ENCODE data around the gene CMTM4.
"Not testable (repeated sequence)": the region's sequence is repeated elsewhere in the genome, so short reads cannot be mapped to it uniquely, and the experiment has no call there.

CMTM4 gene

GRCh38 chr16:66673691-66674090 is 22.9 kb downstream of the CMTM4 start:
- no peak for DNase-seq (ENCODE audit: low read depth)

- DNase-seq (ENCODE audit: low read depth) = no peak
Measured at GRCh38 chr16:66670691-66671388, 25.7 kb downstream of the CMTM4 start.

- DNase-seq (ENCODE audit: low read depth) = no peak
Measured at GRCh38 chr16:66668777-66669444, 27.6 kb downstream of the CMTM4 start.

- DNase-seq (ENCODE audit: low read depth) = no peak
Measured at GRCh38 chr16:66667944-66668343, 28.6 kb downstream of the CMTM4 start.

GRCh38 chr16:66662445-66663194 is 33.9 kb downstream of the CMTM4 start:
- DNase-seq (ENCODE audit: low read depth) = no peak

GRCh38 chr16:66661671-66662346 is 34.7 kb downstream of the CMTM4 start:
- DNase-seq (ENCODE audit: low read depth) = not testable (repeated sequence)

GRCh38 chr16:66661210-66661560 is 35.4 kb downstream of the CMTM4 start:
- DNase-seq (ENCODE audit: low read depth) = no peak

GRCh38 chr16:66660422-66661209 is 35.9 kb downstream of the CMTM4 start:
- DNase-seq (ENCODE audit: low read depth) = no peak

- DNase-seq (ENCODE audit: low read depth) = no peak
Measured at GRCh38 chr16:66658860-66659190, 37.7 kb downstream of the CMTM4 start.

GRCh38 chr16:66658143-66658859 is 38.2 kb downstream of the CMTM4 start:
- DNase-seq (ENCODE audit: low read depth) = no peak

GRCh38 chr16:66656547-66656946 is 40.0 kb downstream of the CMTM4 start:
- no peak for DNase-seq (ENCODE audit: low read depth)

GRCh38 chr16:66653581-66654350 is 42.8 kb downstream of the CMTM4 start:
- DNase-seq (ENCODE audit: low read depth) = no peak

- no peak for DNase-seq (ENCODE audit: low read depth)
Measured at GRCh38 chr16:66652661-66653360, 43.7 kb downstream of the CMTM4 start.

GRCh38 chr16:66651965-66652364 is 44.6 kb downstream of the CMTM4 start:
- DNase-seq (ENCODE audit: low read depth) = no peak

- no peak for DNase-seq (ENCODE audit: low read depth)
Measured at GRCh38 chr16:66651474-66651765, 45.1 kb downstream of the CMTM4 start.

GRCh38 chr16:66650707-66651473 is 45.7 kb downstream of the CMTM4 start:
- DNase-seq (ENCODE audit: low read depth) = peak; percentile 72

- no peak for DNase-seq (ENCODE audit: low read depth)
Measured at GRCh38 chr16:66649636-66650205, 46.8 kb downstream of the CMTM4 start.

GRCh38 chr16:66649167-66649566 is 47.4 kb downstream of the CMTM4 start:
- no peak for DNase-seq (ENCODE audit: low read depth)

GRCh38 chr16:66647866-66648265 is 48.7 kb downstream of the CMTM4 start:
- DNase-seq (ENCODE audit: low read depth) = no peak

Measured in activated T-cell treated with anti-CD3 and anti-CD28 coated beads for 1 hour (primary cell).